GM21529 (cell line): Measurements from ENCODE around the gene PSMB11.
"Not testable (repeated sequence)": the region's sequence is repeated elsewhere in the genome, so short reads cannot be mapped to it uniquely, and the experiment has no call there.

Experiments used
- ATAC-seq: cut with Tn5 transposase; IDR thresholded peaks from one replicate; pipeline ENCODE4 v1.9.1; 2021; ENCODE audit not compliant: unreplicated experiment

The PSMB11 gene

DNA sequence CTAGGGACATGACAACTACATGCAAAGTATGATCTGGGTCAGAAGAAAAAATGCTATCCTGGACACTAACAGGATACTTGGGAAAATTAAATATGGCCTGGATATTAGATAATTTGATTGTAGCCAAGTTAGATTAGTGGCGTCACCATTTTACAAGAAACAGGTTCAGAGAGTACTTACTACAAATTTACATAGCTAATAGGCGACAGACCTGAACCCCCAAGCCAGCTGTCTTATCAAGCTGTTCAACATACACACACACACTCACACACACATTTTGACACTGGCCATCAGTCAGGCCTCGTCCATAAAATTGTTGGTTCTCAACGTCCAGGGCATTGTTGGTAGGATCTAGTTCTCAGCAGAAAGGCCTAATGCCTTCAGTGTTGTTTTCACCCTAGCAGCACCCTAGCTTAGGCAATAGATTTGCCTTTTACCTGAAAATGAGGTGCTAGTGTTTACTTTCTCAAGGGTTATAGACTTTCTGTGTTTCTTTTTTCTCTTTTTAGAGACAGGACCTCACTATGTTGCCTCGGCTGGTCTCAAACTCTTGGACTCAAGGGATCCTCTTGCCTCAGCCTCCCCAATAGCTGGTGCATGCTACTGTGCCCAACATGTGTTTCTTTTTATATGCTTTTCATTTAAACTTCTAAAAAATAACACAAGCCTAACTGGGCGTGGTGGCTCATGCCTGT, 28.8 kb upstream of the PSMB11 start:
- no peak for ATAC-seq

DNA sequence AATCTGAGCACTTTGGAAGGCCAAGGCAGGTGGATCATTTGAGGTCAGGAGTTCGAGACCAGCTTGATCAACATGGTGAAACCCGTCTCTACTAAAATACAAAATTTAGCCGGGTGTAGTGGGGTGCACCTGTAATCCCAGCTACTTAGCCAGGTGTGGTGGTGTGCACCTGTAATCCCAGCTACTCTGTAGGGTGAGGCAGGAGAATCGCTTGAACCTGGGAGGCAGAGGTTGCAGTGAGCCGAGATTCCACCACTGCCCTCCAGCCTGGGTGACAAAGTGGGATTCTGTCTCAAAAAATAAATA, 28.3 kb upstream of the PSMB11 start:
- not testable (repeated sequence) for ATAC-seq

DNA sequence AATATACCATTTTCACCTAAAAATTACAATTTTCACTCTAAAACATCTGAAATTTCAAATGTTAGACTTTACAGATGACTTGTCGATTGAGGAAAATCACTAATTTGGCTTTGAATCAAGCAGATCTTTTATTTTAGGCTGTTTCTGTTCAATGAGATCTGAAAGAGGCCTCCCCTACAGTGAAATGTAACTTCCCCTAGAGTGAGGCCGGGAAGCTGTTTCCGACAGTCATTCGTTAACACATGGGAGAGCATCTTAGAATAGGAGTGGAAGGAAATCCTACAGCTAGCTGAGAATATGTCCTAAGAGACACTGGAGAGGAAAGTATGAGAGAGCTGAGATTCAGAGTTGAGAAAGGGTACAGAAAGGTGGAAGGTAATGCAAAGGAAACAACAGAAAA, 26.4 kb upstream of the PSMB11 start:
- no peak for ATAC-seq

DNA sequence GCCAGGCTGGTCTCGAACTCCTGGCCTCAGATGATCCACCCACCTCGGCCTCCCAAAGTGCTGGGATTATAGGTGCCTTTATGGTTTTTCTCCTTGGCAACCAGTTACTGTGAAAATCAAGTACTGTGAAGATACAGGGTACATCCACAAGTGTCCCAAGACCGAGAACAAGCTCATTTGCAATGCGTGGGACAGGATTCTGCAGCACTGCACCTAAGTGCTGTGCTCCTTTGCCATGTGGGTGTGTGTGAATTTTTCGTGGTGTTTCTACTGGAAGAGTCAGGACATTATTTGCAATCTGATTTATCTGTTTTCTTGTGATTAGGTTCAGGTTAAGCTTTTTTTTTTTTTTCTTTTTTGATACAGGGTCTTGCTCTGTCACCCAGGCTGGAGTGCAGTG, 24.9 kb upstream of the PSMB11 start:
- no peak for ATAC-seq

DNA sequence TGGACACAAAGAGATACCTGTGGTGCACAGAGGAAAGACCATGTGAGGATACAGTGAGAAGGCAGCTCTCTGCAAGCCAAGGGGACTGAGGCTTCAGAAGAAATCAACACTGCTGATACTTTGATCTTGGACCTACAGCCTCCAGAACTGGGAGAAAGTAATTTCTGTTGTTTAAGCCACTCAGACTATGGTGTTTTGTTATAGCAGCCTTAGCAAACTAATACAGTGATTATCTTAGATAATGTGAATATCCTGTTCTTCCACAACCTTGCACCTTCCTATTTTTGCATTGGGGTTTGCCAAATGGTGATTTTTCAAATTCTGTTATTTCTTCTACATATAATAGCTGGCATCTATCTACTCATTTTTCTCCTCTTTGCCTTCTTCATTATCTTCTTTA, 23.9 kb upstream of the PSMB11 start:
- ATAC-seq, result no peak

DNA sequence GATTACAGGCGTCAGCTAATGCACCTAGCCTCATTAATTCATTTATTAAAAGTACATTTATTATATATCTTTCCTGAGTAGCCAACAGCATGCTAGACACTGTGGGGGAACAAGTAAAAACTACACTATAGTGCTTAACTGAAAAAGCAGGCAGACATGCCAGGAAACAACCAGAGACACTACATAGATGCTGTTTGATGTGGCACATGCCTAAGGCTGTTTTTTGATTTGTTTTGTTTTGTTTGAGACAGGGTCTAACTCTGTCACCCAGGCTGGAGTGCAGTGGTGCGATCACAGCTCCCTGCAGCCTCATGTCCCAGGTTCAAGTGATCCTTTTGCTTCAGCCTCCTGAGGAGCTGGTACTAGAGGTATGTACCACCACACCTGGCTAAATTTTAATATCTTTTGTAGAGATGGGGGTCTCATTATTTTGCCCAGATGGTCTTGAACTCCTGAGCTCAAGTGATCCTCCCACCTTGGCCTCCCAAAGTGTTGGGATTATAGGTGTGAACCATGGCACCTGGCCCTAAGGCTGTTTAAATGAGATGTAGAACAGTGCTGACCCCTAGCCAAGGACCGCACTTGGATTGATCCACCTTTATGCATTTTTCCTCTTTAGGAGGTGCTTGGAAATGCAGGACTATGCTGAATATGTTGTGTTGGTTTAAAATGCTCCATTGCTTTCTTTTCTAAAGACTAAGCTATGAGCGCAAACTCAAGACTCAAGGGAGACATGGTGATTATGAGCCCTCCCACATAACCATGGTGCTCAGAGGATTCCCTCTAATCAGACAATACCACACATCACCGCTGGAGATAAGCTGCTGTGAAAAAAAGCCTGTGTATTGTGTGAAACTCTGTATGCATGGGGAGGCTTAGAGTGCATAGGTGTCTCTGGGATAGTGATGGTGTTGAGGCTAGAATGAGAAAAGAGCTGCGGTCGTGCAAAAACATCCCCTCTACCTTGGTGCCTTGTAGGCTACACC, 21.6 kb upstream of the PSMB11 start:
- no peak for ATAC-seq

DNA sequence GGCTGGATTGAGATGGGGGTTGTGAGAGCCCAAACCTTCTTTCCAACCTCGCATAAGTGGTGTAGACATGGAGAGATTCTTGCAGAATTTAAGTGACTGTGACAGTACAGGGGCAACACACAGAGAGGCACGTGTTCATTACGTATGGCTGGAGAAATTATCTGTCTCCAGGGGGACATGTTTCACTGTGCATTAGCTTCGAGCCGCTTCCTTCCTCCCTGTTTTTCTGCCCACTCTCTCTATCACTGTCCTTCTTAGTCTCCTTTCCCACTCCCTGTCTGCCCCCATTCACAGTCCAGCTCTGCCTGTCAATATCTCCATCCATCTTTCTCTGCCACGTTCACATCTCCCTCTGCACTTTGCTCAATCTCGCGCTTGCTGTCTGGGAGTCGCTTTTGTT, 20.6 kb upstream of the PSMB11 start:
- no peak for ATAC-seq

DNA sequence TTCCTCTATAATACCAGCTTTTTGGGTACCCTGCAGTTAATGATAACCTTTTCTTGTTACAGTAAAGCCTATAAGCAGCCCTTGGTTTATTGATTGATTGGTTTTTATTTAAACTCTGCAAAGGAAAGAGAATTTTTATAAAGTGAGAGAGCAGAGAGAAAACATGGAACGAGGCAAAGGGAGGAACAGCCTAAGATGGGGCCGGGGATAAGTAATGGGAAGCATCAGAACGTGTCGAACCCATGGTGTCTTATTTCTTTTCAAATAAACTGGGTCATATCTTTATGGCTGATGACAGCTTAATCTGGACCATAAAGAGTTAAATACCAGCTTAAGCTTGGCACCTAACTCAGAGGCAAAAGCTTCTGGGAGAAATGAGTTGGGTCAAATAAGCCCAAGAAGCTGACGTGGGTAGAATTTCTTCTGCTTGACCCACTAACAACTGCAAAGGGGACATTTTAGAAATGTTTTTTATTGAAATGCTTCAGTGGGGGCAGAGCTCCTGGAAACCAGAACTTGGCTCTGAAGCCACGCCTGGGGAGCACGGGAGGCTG, 20.0 kb upstream of the PSMB11 start:
- no peak for ATAC-seq

DNA sequence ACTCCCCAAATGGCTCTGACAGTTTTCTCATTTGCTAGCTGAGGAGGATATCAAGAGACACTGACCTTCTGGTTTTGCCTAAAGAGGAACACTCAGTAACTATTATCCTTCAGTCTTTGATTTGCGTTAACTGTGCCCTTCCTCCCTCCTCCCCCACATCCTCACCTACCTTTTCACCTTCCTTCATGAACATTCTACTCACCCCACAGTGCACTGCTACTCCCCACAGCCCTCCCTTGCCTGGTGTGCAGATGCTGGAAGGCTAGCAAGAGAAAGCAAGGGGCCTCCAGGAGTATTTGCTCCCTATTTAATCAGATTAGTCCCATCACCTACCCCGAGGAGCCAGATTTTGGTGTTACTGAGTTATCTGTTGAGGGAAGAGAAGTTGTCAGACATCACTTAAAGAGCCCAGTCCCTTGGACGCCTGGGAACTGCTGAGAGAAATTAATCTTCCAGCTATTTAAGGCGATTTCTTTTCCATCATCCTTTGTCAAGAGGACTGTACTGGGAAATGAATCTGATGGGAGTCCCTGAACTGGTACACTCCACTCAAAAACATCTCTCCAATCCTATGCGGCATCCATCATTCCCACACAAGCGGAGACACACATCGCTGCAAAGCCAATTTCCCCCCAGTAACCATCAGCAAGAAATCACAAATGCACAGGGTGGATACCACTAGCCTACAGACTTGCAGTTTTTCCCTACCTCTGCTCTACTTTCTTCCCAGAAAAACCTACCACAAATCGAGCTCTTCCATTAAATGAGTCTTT, 18.8 kb upstream of the PSMB11 start:
- no peak for ATAC-seq

DNA sequence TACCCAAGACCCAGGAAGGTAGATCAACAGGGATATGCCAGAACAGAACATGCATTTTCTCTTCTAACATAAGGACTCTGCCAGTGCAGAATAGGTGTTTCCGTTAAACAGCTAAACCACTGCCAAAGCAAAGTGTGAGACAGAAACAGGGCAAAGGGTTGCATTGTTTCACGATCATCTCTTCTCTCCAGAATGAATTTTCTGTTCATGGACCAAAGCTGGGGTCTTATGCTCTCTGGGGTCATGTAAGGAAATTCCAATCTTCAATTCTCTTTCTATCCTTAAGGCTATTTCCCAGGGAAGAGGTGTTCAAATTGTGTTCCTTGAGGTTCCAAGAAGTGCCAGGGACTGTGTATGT, 18.2 kb upstream of the PSMB11 start:
- no peak for ATAC-seq

DNA sequence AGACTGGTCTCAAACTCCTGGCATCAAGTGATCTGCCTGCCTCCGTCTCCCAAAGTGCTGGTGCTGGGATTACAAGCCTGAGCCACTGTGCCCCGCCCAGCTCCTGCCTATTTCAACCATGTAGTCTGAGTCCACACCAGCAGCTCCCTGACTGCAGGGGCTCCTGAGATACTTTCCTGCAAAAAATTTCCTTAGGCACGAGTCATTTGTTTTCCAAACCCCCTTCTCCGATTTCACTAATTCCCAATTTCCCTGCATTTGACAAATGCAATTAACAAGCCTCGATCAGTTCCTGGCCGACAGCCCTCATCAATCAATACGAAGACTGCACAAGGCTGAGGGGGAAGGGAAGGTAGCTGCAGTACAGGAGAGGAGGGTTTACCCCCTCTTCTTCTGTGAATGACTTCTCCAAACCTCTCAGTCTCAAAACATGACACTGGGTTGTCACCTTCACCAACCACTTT, 17.4 kb upstream of the PSMB11 start:
- ATAC-seq, result no peak

DNA sequence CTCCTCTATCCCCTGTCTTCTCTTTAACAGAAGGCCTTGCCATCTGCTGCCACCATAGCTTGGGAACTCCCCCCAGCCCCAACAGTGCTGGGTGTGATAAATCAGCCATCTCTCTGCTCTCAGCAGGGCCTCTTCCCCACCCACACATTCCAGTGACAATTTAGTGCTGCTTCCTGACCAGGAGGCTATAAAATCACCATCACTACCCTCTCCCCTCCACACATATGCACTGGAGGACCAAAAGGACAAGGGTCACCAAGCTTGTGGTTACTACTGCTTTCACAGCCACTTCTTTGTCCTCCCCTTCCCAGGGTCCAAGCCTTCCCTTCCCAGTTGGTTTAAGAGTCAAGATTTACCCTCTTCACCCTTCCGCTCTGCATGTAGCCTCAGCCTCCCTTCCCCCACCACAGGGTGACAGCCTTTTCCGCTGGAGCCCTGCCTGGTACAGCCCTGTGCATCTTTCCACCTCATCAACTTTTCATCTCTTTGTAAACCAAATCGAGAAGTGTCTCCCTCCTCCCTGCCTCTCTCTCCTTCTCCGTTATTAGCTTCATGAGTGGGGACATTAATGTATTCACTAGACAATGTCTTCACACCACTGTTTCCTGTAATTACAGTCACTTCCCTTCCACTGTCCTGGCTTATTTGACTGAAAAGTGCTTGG, 16.7 kb upstream of the PSMB11 start:
- ATAC-seq, result no peak

DNA sequence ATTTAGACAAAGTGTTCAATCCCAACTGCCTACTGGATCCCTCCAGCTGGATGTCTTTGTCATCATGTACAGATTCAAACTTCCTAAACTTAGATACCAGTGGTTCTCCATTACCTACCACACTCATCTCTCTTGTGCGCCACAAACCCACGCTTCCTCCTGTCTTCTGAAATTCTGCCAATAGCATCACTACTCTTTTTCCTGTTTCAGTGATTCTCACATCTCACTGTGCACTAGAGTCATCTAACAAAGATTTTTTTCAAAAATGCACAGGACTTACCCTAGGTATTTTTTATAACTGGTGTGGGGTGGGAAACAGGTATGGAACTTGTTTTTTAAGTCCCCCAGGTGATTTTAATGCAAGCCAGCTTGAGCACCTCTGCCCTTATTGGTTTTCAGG, 13.2 kb upstream of the PSMB11 start:
- ATAC-seq, result no peak

DNA sequence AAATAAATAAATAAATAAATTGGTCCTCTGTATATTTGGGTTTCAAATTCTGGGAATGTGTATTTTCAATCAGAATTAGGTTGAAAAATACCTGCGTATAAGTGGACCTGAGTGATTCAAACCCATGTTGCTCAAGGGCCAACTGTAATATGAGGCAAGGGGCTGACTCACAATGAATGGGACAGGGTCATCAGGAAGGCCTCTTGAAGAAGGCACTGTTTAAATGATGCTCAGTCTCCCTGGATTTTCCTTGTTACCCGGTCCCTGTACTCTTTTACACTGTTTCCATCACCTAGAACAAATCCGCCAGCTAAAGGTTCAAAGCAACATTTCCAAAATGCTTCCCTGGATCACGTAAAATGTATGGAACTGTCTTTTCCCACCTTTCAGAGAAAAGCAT, 11.1 kb upstream of the PSMB11 start:
- ATAC-seq, result no peak

DNA sequence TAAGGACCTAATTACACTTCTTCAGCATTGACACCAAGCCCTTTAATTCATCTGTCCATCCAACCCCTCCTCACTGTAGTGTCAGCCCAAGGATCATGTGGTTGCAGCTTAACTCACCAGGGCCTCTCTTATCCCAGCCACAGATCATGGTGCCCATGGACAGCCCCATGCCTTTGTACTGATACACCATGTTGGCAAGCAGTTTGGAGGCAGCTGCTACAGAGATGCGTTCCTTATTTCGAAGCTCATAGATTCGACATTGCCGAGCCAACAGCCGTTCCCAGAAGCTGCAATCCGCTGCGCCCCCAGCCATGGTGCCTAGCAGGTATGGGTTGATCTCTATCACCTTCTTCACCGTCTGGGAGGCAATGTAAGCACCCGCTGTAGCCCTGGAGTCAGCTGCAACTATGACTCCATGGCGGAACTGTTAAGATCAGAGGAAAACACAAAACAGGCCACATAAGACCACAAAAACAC, 8.7 kb upstream of the PSMB11 start:
- no peak for ATAC-seq

DNA sequence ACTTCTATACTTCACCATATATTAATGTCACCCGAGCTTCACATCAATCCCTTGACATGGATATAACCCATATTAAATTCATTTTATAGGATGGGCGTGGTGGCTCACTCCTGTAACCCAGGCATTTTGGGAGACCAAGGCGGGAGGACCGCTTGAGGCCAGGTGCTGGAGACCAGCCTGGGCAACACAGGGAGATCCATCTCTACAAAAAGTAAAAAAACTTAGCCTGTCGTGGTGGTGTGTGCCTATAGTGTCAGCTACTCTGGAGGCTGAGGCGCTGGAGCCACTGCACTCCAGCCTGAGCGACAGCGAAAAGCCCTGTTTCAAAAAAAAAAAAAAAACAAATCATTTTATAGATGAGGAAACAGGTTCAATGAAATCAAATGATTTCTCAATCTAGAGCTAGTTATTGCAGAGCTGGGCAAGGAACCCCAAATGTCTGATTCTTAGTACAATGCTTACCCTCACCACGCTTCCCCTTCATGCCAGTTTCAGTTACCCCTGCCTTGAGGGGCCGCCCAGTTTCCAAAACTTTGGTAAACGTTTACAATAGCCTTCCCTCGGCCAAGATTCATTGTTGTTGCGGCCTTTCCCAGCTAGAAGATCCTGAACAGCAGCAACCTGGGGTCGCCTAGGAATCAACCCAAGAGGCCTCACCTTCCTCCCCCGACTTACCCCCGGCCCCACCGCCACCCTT, 8.1 kb upstream of the PSMB11 start:
- ATAC-seq, result no peak

DNA sequence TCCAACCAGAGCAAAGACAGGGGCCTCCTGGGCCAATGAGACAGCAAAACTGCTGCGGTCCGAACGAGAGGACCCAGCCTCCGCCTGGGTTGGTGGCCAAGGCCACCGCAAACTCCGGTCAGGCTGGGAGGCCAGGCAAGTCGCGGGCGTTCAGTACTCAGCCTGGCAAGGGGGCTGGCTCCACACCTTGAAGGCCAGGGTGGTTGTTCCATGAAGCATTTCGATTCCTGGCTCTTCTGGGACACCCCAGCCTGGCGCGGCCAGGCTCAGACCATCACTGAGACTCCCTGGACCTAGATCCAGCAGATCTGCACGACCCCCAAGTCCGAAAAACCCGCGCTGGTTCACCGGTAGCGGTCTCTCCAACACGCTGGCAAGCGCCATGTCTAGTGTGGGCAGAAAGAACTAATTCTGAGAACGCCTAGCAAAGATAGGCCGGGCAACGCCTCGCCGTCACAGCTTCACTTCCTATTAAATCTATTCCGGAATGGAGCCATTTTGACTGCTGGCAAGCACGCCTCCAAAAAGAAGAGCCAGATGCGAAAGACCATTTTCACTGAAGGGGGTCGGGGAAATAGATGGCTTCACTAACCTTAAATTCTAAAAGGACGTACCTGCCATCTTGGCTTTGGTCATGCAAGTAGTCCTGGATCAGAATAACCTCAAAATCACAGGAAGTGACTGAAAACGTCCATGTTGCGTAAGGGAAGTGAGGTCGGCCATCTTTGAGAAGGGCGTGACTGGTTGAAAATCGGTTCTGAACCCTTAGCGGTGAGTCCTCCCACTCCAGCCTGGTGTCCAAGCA, 7.3 kb upstream of the PSMB11 start, which contains the start of gene PSMB5:
Gene PSMB5 (minus strand): TSS at position 403 of the 805 bp plus-strand sequence. CDS start 19 bp downstream, at position 384.
- peak; percentile 93 for ATAC-seq

DNA sequence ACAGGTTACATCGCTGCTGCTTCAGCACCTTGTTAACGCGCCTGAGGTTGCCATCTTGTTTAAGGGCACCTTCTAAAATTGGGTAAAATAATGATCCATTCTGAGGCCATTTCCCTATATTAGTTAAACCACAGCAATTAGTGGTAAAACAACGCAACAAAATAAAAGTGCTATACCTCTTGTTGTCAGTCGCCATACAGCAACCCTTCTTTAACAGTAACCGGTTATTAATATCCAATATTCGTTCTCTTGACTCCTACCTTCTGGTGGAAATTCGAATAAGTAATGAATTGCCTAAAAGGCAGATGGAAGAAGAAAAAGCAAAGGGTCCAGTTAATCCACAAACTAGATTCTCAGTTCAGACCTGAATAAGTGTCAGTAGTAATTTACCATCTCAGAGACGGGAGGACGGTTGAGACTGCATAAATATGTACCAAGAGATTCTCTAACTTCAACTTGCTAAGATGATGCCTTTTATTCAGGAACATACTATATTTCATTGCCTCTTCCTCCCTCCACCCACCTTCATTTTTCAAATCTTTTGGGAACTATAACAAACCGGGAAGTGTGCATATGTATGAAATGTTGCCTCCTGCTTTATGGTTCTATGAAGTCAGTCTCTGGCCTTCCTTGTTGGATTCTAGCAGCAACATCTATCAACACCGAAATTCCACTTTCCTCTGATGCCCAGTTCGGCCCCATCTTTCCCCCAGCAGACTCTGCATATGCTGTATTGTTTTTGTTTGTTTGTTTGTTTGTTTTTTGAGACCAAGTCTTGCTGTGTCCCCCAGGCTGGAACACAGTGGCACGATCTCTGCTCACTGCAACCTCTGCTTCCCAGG, 6.5 kb upstream of the PSMB11 start:
- ATAC-seq, result no peak
